Colonic mucosa (tissue), 4 donors: ENCODE measurements around the gene SH2D3C. TPM values are rescaled to one million over a fixed set of nuclear protein-coding genes. Genes with fewer than 3 reads are reported as not detected.

Experiments
- DNase-seq: peaks from one replicate; pipeline ENCODE4 v3.0.0-alpha.2; 2020
- H3K27ac ChIP-seq: fragments of 200-600 bp; one replicate; pipeline ENCODE4 v1.8.0; 2021
- H3K27me3 ChIP-seq: fragments of 200-600 bp; one replicate; pipeline ENCODE4 v1.8.0; 2021
- H3K36me3 ChIP-seq: fragments of 200-600 bp; one replicate; pipeline ENCODE4 v1.8.0; 2021
- H3K4me1 ChIP-seq: fragments of 200-600 bp; one replicate; pipeline ENCODE4 v1.8.0; 2021; ENCODE audit warnings: mild to moderate bottlenecking
- H3K4me3 ChIP-seq: fragments of 200-600 bp; one replicate; pipeline ENCODE4 v1.8.0; 2021
- H3K9ac ChIP-seq, 2 donors: one replicate each; pipeline ENCODE4 v1.7.0; 2013; ENCODE audit warnings: control low read depth in 2 of 2, low read depth in 2 of 2, low read length in 2 of 2
- H3K9me3 ChIP-seq: fragments of 200-600 bp; one replicate; pipeline ENCODE4 v1.8.0; 2021
- CTCF ChIP-seq: fragments of 200-600 bp; IDR thresholded peaks from one replicate; pipeline ENCODE4 v1.8.0; 2022; ENCODE audit warnings: antibody characterized with exemption, mild to moderate bottlenecking
- intact Hi-C: fragments of 100-400 bp; cut with DNase I; formaldehyde crosslinking; loops from one replicate; pipeline ENCODE4 v1.14.1; 2022
- total RNA-seq, 2 donors: library from RNA; stranded (reverse); fragmentation: NEBNext Ultra II Directional in 1 of 2; extraction: Animal tissue kit (Norgen Biotek cat#: 25700) in 1 of 2; gene quantifications; one replicate each; pipeline ENCODE4 v1.2.1, GENCODE V29; 2021
- donor health status: healthy.
- donor health status: DM: no; HTN: no; CAD: no.
- donor health status: DM: no; HTN: no; CAD: no.

The SH2D3C gene
- total RNA-seq, 2 donors from 2014 or later, result 3.5 TPM

- no peaks in the 10 kb centered on the region for H3K4me1 ChIP-seq
- H3K27ac ChIP-seq, result peak overlapping the region; percentile 67
- peak overlapping the region; percentile 51 to 73 for H3K9ac ChIP-seq
- no peaks in the 10 kb centered on the region for H3K36me3 ChIP-seq
- TF ChIP-seq CTCF, result no peak
- H3K27me3 ChIP-seq, result no peaks in the 10 kb centered on the region
- intact Hi-C loops, result no loop called here
- no peak for DNase-seq
- H3K4me3 ChIP-seq, result no peak overlapping the region
- H3K9me3 ChIP-seq, result no peaks in the 10 kb centered on the region
Observed at GRCh38 chr9:127779136-127779981, 893 bp upstream of the SH2D3C start.

DNA sequence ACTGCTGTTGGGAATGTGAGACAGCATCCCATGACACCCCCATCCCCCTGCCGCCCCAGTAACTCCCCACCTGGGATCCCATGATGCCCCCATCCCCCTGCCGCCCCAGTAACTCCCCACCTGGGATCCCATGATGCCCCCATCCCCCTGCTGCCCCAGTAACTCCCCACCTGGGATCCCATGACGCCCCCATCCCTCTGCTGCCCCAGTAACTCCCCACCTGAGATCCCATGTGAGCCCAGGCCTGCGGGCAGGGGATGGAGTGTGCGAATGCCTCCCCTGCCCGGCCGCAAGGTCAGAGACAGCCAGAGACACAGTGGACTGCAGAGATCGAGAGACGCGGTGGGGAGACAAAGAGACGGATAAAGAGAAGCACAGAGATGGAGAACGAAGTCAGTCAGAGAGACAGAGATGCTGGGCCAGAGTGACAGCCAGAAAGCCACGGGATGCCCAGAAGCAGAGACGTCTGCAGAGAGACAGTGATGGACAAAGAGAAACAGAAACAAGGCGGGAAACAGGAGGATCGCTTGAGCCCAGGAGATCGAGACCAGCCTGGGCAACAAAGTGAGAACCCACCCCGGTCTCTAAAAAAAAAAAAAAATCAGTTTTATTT, 992 bp downstream of the SH2D3C start:
- intact Hi-C loops, result no loop called here
- TF ChIP-seq CTCF, result no peak
- Histone ChIP-seq H3K4me1 (no peaks in the 10 kb centered on the region), H3K9ac (peak overlapping the region in 1 of 2 donors; percentile 60), H3K27me3 (no peaks in the 10 kb centered on the region), H3K27ac (peak overlapping the region; percentile 67), H3K9me3 (no peaks in the 10 kb centered on the region), H3K36me3 (no peaks in the 10 kb centered on the region), H3K4me3 (peak overlapping the region; percentile 1)
- no peak for DNase-seq

- Histone ChIP-seq H3K4me1 (no peaks in the 10 kb centered on the region), H3K9me3 (no peaks in the 10 kb centered on the region), H3K4me3 (peak overlapping the region; percentile 19), H3K36me3 (no peaks in the 10 kb centered on the region), H3K27me3 (no peaks in the 10 kb centered on the region), H3K27ac (peak overlapping the region; percentile 5), H3K9ac (peak overlapping the region; percentile 38 to 69)
- intact Hi-C loops, result no loop called here
- no peak for DNase-seq
- no peak for TF ChIP-seq CTCF
Observed at GRCh38 chr9:127776924-127777289, 1.6 kb downstream of the SH2D3C start.

DNA sequence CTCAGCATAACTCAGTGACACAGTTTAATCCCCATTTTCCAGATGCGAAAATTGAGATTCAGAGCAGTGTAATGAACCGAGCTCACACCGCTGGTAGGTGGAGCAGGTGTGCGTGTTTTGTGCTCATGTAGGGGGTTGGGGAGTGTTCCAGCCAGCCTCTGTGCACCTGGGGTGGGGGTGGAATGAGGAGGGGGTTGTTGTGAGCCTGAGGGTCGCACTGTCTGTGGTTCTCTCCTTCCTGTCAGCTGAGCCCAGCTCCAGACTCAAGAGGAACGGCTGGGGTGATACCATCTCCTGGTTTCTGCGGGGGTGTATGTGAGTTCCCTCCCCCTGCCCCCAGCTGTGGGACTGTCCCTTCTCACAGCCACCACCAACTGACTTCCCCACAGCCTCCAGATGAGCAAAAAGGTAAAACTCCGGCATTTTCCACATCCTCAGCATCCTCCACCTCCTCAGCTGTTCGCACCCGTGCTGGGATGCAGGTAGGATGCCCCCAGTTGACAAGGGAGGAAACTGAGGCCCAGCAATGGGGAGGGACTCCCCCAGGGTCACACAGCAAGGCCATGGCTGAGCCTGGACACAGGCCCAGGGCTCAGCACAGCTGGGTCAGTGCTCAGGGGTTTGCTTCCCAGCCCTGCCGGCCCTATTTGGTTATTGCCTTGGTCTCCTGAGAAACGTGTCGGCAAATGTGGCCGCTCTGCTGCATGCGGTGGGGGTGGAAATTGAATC, 2.1 kb downstream of the SH2D3C start:
- peak; percentile 52 for DNase-seq
- Histone ChIP-seq H3K9ac (peak overlapping the region in 1 of 2 donors; percentile 69), H3K4me3 (peak overlapping the region; percentile 19), H3K27me3 (no peaks in the 10 kb centered on the region), H3K9me3 (no peaks in the 10 kb centered on the region), H3K36me3 (no peaks in the 10 kb centered on the region), H3K4me1 (no peaks in the 10 kb centered on the region), H3K27ac (peak overlapping the region; percentile 5)
- intact Hi-C loops, result no loop called here
- no peak for TF ChIP-seq CTCF

GRCh38 chr9:127773981-127774380, 4.5 kb downstream of the SH2D3C start:
- Histone ChIP-seq H3K4me1 (peaks cover 7% of the 10 kb centered on the region), H3K27me3 (no peaks in the 10 kb centered on the region), H3K9me3 (no peaks in the 10 kb centered on the region), H3K27ac (no peak overlapping the region), H3K36me3 (no peaks in the 10 kb centered on the region), H3K9ac (no peak overlapping the region), H3K4me3 (no peak overlapping the region)
- intact Hi-C loops, result no loop called here
- no peak for DNase-seq
- no peak for TF ChIP-seq CTCF
